ENCODE results near the gene DYNC2H1. TPM values are rescaled to one million over a fixed set of nuclear protein-coding genes. Genes with fewer than 3 reads are reported as not detected.
"Not testable (repeated sequence)": the region's sequence is repeated elsewhere in the genome, so short reads cannot be mapped to it uniquely, and the experiment has no call there.

Gene DYNC2H1
- polyA plus RNA-seq, 6 donors from 2014 or later, result 0.12 to 0.97 (median 0.77) TPM; not detected in 1

- peaks cover 5 to 8% of the 10 kb centered on the region in 2 donors for H3K36me3 Mint-ChIP-seq
- H3K9me3 Mint-ChIP-seq, result peaks cover 2 to 18% (median 11%) of the 10 kb centered on the region in 7 donors
- H3K4me3 Mint-ChIP-seq, result no peak overlapping the region
- DNase-seq, result no peak
- H3K4me1 Mint-ChIP-seq, result no peaks in the 10 kb centered on the region
- H3K27me3 Mint-ChIP-seq, result no peaks in the 10 kb centered on the region
- H3K27ac Mint-ChIP-seq, result no peak overlapping the region
- no peak for ATAC-seq (ENCODE audit: low read depth in 2 of 2)
These were observed 260.9 kb downstream of the DYNC2H1 start for GRCh38 chr11:103370076-103370475.

GRCh38 chr11:103372906-103373305 is 263.7 kb downstream of the DYNC2H1 start:
- H3K27me3 Mint-ChIP-seq, result no peaks in the 10 kb centered on the region
- no peaks in the 10 kb centered on the region for H3K4me1 Mint-ChIP-seq
- H3K27ac Mint-ChIP-seq, result no peak overlapping the region
- H3K36me3 Mint-ChIP-seq, result peaks cover 5 to 19% of the 10 kb centered on the region in 2 donors
- ATAC-seq (ENCODE audit: low read depth in 2 of 2), result no peak
- no peak for DNase-seq
- peaks cover 9 to 40% (median 21%) of the 10 kb centered on the region in 7 donors for H3K9me3 Mint-ChIP-seq
- H3K4me3 Mint-ChIP-seq, result no peak overlapping the region

- peaks cover 5 to 19% of the 10 kb centered on the region in 2 donors for H3K36me3 Mint-ChIP-seq
- H3K27ac Mint-ChIP-seq; ATAC-seq (ENCODE audit: low read depth in 2 of 2); DNase-seq; H3K4me1 Mint-ChIP-seq; H3K27me3 Mint-ChIP-seq; H3K4me3 Mint-ChIP-seq: not testable (repeated sequence)
- H3K9me3 Mint-ChIP-seq, result peaks cover 9 to 40% (median 21%) of the 10 kb centered on the region in 7 donors
These were observed 265.0 kb downstream of the DYNC2H1 start for GRCh38 chr11:103374227-103374626.

GRCh38 chr11:103378931-103379330 is 269.7 kb downstream of the DYNC2H1 start:
- Mint-ChIP-seq H3K36me3 (peaks cover 5 to 19% of the 10 kb centered on the region in 2 donors), H3K4me1 (no peaks in the 10 kb centered on the region), H3K4me3 (no peak overlapping the region), H3K27me3 (peaks cover 0 to 3% (median 0%) of the 10 kb centered on the region in 3 donors), H3K27ac (no peak overlapping the region), H3K9me3 (peaks cover 7 to 39% (median 15%) of the 10 kb centered on the region in 7 donors)
- no peak for ATAC-seq (ENCODE audit: low read depth in 2 of 2)
- no peak for DNase-seq

DNA sequence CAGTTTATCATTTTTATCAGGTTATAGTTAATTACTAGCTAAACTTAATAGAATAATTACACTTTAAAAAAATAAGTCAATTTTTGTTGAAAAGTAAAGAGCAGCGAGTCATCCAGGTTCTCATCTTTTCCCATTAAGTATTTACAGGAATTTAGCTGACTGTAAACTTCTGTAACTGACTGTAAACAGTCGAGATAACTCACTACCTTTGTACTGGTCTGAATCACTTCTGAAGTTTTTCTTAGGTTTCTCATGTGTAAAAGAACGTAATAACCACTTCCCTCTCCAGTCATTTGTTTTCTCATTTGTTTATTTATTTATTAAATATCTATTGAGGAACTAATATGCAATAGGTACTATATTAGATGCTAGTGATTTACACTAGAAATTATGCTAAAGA is 270.8 kb downstream of the DYNC2H1 start:
- Mint-ChIP-seq H3K27ac (no peak overlapping the region), H3K36me3 (peaks cover 0 to 11% of the 10 kb centered on the region in 2 donors), H3K9me3 (peaks cover 0 to 29% (median 10%) of the 10 kb centered on the region in 7 donors), H3K4me3 (no peak overlapping the region), H3K4me1 (no peaks in the 10 kb centered on the region), H3K27me3 (peaks cover 0 to 3% (median 0%) of the 10 kb centered on the region in 3 donors)
- ATAC-seq (ENCODE audit: low read depth in 2 of 2) (no peak), DNase-seq (no peak)

DNA sequence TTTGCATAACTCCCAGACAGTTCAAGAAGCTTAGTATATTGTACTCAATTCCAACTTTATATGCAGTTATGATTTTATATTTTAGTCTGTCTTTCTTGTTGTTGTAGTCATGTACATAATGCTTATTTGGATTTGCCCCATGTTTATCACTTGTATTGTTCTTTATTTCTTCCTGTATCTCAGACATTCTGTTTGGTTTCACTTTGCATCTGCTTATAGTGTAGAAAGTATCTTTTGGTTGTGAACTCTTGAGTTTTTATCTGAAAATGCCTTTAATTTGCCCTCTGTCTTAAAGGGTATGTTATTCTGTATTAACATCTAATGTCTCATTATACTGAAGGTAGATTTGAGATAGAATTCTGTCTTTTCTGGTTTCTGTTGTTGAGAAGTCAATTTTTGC is 275.4 kb downstream of the DYNC2H1 start:
- ATAC-seq (ENCODE audit: low read depth in 2 of 2), result no peak
- H3K27me3 Mint-ChIP-seq, result peaks cover 0 to 3% (median 0%) of the 10 kb centered on the region in 3 donors
- no peaks in the 10 kb centered on the region for H3K36me3 Mint-ChIP-seq

DNA sequence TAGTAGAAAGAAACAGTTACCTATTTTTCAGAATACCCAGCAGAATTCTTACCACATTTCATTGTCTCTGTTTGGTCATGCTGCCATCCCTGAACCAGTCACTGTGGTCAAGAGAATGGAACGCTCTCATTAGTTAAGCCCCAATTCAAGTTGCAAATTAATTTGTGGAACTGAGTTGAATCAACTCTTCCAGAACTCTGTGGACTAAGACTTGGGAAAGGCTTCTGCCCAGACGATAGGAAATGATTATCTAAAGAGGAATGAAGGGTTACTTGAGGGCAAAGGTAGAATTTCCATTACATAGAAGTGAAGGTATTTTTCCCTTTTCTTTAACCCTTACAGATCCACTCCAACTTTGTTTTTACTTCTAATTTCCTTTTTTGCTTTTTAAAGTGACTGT is 286.4 kb downstream of the DYNC2H1 start:
- no peak for ATAC-seq (ENCODE audit: low read depth in 2 of 2)
- H3K27ac Mint-ChIP-seq, result peak overlapping the region in 1 of 6 donors; percentile 33
- H3K36me3 Mint-ChIP-seq, result peaks cover 0 to 6% of the 10 kb centered on the region in 2 donors
- DNase-seq, result no peak
- no peaks in the 10 kb centered on the region for H3K27me3 Mint-ChIP-seq
- H3K4me3 Mint-ChIP-seq, result no peak overlapping the region
- H3K9me3 Mint-ChIP-seq, result peaks cover 1 to 25% (median 6%) of the 10 kb centered on the region in 7 donors
- H3K4me1 Mint-ChIP-seq, result no peaks in the 10 kb centered on the region

More for the DNA sequence above, 275.4 kb downstream of the DYNC2H1 start:
- no peak overlapping the region for H3K4me3 Mint-ChIP-seq
- H3K4me1 Mint-ChIP-seq, result no peaks in the 10 kb centered on the region
- peaks cover 0 to 7% (median 4%) of the 10 kb centered on the region in 7 donors for H3K9me3 Mint-ChIP-seq
- DNase-seq, result no peak
- no peak overlapping the region for H3K27ac Mint-ChIP-seq

DNA sequence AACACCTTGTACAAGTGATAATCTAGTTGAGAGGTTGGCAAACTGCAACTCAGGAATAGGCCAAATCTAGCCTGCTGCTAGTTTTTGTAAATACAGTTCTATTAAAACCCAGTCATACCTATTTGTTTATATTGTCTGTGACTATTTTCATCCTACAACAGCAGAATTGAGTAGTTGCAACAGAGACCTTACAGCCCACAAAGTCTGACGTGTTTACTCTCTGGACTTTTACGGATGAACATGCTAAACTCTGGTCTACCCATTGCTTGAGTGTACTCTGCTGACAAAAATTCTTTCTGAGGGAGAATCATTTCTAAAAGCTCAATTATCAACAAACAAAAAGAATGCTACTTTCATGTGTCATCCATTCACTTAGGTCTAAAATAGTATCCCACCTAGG is 287.0 kb downstream of the DYNC2H1 start:
- no peaks in the 10 kb centered on the region for H3K27me3 Mint-ChIP-seq
- peaks cover 0 to 6% of the 10 kb centered on the region in 2 donors for H3K36me3 Mint-ChIP-seq
- ATAC-seq (ENCODE audit: low read depth in 2 of 2) (no peak), DNase-seq (no peak)
- H3K4me1 Mint-ChIP-seq, result no peaks in the 10 kb centered on the region
- no peak overlapping the region for H3K27ac Mint-ChIP-seq
- no peak overlapping the region for H3K4me3 Mint-ChIP-seq
- peaks cover under 1 to 32% (median 5%) of the 10 kb centered on the region in 7 donors for H3K9me3 Mint-ChIP-seq

DNA sequence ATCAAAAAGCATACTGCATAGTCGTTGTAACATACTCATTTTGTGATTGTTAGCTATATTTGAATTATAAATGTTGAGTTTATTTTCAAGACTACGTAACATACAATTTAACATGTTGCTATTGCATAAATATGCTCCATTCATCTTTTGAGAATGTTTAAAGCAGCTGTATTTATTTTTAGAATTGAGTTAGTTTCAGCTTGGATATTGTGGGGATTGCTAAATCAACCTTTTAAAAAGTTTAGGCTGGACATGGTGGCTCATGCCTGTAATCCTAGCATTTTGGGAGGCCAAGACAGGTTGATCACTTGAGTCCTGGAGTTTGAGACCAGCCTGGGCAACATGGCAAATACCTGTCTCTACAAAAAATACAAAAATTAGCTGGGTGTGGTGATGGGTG is 288.1 kb downstream of the DYNC2H1 start:
- Mint-ChIP-seq H3K4me3 (no peak overlapping the region), H3K27ac (no peak overlapping the region), H3K27me3 (no peaks in the 10 kb centered on the region), H3K4me1 (no peaks in the 10 kb centered on the region), H3K9me3 (peaks cover 0 to 29% (median 5%) of the 10 kb centered on the region in 7 donors), H3K36me3 (peaks cover 0 to 6% of the 10 kb centered on the region in 2 donors)
- DNase-seq, result no peak
- no peak for ATAC-seq (ENCODE audit: low read depth in 2 of 2)

GRCh38 chr11:103398829-103399228 is 289.6 kb downstream of the DYNC2H1 start:
- Mint-ChIP-seq H3K4me1 (no peaks in the 10 kb centered on the region), H3K9me3 (peaks cover 0 to 16% (median 1%) of the 10 kb centered on the region in 7 donors), H3K27me3 (no peaks in the 10 kb centered on the region), H3K36me3 (no peaks in the 10 kb centered on the region), H3K4me3 (no peak overlapping the region), H3K27ac (no peak overlapping the region)
- DNase-seq (no peak), ATAC-seq (ENCODE audit: low read depth in 2 of 2) (no peak)

DNA sequence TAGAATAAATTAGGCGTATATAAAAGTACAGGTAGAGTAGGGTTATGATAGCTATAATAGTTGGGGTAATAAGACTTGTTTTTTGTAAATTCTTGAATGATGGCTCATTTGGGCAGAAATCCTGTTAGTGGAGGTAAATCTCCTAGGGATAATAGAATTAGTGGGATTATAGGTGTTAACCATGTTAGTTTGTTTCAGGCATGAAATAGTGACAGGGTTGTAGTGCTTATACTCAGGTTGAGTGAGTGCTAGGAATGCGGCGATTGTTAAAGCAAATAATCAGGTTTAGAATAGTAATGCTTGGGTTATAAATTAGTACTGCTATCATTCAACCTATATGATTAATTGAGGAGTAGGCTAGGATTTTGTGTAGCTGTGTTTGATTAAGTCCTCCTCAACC is 297.1 kb downstream of the DYNC2H1 start:
- DNase-seq, result no peak
- Mint-ChIP-seq H3K9me3 (peaks cover 0 to 9% (median 0%) of the 10 kb centered on the region in 7 donors), H3K4me1 (no peaks in the 10 kb centered on the region), H3K4me3 (no peak overlapping the region), H3K36me3 (no peaks in the 10 kb centered on the region), H3K27ac (no peak overlapping the region), H3K27me3 (no peaks in the 10 kb centered on the region)
- ATAC-seq (ENCODE audit: low read depth in 2 of 2), result no peak

- no peak overlapping the region for H3K27ac Mint-ChIP-seq
- H3K36me3 Mint-ChIP-seq, result no peaks in the 10 kb centered on the region
- peaks cover 0 to 4% (median 0%) of the 10 kb centered on the region in 7 donors for H3K9me3 Mint-ChIP-seq
- no peak for ATAC-seq (ENCODE audit: low read depth in 2 of 2)
- H3K4me3 Mint-ChIP-seq, result no peak overlapping the region
- H3K27me3 Mint-ChIP-seq, result no peaks in the 10 kb centered on the region
- DNase-seq, result no peak
- H3K4me1 Mint-ChIP-seq, result no peaks in the 10 kb centered on the region
These were observed 298.4 kb downstream of the DYNC2H1 start for GRCh38 chr11:103407641-103408040.

GRCh38 chr11:103413266-103413888 is 304.2 kb downstream of the DYNC2H1 start:
- DNase-seq, result no peak
- Mint-ChIP-seq H3K4me3 (no peak overlapping the region), H3K4me1 (no peaks in the 10 kb centered on the region), H3K36me3 (no peaks in the 10 kb centered on the region), H3K27ac (no peak overlapping the region), H3K9me3 (peaks cover 0 to 4% (median 2%) of the 10 kb centered on the region in 7 donors), H3K27me3 (no peaks in the 10 kb centered on the region)
- no peak for ATAC-seq (ENCODE audit: low read depth in 2 of 2)

- Mint-ChIP-seq H3K9me3 (peaks cover 3 to 10% (median 5%) of the 10 kb centered on the region in 7 donors), H3K27me3 (no peaks in the 10 kb centered on the region), H3K27ac (peak overlapping the region in 1 of 6 donors; percentile 13), H3K4me1 (no peaks in the 10 kb centered on the region), H3K36me3 (no peaks in the 10 kb centered on the region), H3K4me3 (no peak overlapping the region)
- no peak for ATAC-seq (ENCODE audit: low read depth in 2 of 2)
- DNase-seq, result no peak
These were observed 308.8 kb downstream of the DYNC2H1 start for GRCh38 chr11:103418014-103418413.

Measured in naive B cell (primary cell).